ENCODE results near the gene PLEKHD1.
"Not testable (repeated sequence)": the region's sequence is repeated elsewhere in the genome, so short reads cannot be mapped to it uniquely, and the experiment has no call there.

PLEKHD1 gene

DNA sequence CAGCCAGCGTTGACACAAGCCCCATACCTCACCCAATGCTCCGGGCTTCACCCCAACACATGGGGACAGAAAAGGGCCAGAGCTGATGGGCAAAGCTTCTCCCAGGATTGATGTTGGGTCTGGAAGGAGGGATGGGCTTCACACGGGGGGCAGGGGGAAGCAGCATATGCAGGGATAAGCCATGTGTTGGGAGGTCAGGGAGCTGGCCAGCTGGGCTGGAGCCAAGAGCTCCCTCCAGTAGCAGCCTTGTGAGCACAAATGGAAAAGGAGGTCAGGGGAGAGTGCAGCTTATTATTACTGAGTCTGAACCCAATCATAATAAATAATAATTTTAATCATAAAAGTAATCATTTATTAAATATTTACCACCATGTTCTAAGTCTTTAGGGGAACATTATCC is 9.3 kb downstream of the PLEKHD1 start:
- no peak overlapping the region for H3K4me3 ChIP-seq (ENCODE audit: low read depth, low read length)
- DNase-seq (ENCODE audit: low read depth, low spot score) = no peak
- in situ Hi-C loops (cut with HindIII; ENCODE audit: low sequenced_read_pairs) = no loop called here
- TF ChIP-seq, protein P1, sequence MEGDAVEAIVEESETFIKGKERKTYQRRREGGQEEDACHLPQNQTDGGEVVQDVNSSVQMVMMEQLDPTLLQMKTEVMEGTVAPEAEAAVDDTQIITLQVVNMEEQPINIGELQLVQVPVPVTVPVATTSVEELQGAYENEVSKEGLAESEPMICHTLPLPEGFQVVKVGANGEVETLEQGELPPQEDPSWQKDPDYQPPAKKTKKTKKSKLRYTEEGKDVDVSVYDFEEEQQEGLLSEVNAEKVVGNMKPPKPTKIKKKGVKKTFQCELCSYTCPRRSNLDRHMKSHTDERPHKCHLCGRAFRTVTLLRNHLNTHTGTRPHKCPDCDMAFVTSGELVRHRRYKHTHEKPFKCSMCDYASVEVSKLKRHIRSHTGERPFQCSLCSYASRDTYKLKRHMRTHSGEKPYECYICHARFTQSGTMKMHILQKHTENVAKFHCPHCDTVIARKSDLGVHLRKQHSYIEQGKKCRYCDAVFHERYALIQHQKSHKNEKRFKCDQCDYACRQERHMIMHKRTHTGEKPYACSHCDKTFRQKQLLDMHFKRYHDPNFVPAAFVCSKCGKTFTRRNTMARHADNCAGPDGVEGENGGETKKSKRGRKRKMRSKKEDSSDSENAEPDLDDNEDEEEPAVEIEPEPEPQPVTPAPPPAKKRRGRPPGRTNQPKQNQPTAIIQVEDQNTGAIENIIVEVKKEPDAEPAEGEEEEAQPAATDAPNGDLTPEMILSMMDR (IDR thresholded peaks at IDR 0.05; ENCODE audit: low read depth, low read length) = no peak

DNA sequence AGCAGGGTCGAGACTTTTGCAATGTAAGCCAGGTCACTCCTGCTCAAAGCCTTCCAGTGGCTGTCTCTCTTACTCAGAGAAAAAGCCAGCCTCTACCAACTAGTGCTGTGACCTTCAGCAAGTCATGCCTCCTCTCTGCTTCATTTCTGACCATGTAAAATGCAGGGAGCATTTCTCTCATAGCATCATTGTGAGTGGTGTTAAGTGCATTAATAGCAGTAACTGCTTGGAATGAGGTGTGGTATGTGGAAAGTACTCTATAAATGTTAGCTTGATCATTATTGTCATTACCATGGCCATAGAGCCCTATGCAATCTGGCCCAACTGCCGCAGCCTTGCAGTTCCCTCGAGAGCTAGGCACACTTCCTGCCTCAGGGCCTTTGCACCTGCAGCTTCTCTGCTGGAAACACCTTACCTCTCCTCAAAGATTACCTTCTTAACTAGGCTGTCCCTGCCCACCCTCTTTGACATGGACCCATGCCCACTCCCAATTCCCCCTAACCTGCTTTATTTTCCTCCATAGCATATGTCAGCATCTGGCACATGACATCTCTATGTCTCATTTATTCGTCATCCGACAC is 10.9 kb downstream of the PLEKHD1 start:
- in situ Hi-C loops (cut with HindIII; ENCODE audit: low sequenced_read_pairs) = no loop called here
- H3K4me3 ChIP-seq (ENCODE audit: low read depth, low read length) = no peak overlapping the region
- DNase-seq (ENCODE audit: low read depth, low spot score) = no peak
- TF ChIP-seq, protein P1 (IDR thresholded peaks at IDR 0.05; ENCODE audit: low read depth, low read length) = no peak

DNA sequence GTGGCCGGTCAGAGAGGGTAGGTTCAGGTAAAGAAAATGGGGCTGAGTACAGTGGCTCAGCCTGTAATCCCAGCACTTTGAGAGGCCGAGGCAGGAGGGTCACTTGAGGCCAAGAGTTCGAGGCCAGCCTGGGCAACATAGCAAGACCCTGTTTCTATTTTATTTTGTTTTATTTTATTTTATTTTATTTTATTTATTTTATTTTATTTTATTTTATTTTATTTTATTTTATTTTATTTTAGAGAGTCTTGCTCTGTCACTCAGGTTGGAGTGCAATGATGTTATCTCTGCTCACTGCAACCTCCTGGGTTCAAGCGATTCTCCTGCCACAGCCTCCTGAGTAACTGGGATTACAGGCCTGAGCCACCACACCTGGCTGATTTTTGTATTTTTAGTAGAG is 13.3 kb downstream of the PLEKHD1 start:
- in situ Hi-C loops (cut with HindIII; ENCODE audit: low sequenced_read_pairs); DNase-seq (ENCODE audit: low read depth, low spot score); H3K4me3 ChIP-seq (ENCODE audit: low read depth, low read length): not testable (repeated sequence)

DNA sequence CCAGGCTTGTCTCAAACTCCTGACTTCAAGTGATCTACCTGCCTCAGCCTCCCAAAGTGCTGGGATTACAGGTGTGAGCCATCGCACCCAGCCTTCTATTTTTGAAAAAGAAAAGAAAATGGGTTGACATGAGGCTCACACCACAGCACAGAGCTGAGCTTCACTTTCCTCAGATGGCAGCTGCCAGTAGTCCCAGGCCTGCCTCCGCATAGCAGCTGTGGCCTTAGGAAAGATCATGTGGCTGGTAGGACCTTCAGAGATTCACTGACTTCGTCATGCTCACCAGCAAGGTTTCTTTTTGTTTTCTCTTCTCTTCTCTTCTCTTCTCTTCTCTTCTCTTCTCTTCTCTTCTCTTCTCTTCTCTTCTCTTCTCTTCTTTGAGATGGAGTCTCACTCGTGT is 13.8 kb downstream of the PLEKHD1 start:
- H3K4me3 ChIP-seq (ENCODE audit: low read depth, low read length); DNase-seq (ENCODE audit: low read depth, low spot score); in situ Hi-C loops (cut with HindIII; ENCODE audit: low sequenced_read_pairs): not testable (repeated sequence)

DNA sequence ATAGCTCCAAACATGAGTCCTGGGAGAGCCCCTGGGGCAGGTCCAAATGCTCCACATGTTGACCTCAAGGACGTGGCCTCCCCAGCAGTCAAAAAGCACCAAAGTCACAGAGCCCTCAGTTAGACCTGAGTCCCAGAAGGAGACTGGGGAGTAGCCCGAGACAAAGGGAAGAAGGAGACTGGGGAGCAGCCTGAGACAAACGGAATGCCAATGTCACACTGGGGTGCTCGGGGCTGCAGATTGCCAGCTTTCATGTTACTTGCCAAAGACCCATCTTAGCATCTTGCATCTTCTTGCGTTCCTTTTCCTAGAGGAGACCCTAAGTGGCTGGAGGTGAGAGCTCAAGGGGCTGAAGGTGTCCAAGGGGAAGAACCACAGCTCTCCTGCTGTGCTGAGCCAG is 14.9 kb downstream of the PLEKHD1 start:
- DNase-seq (ENCODE audit: low read depth, low spot score) = no peak
- TF ChIP-seq, protein P1 (IDR thresholded peaks at IDR 0.05; ENCODE audit: low read depth, low read length) = no peak
- in situ Hi-C loops (cut with HindIII; ENCODE audit: low sequenced_read_pairs) = no loop called here
- H3K4me3 ChIP-seq (ENCODE audit: low read depth, low read length) = no peak overlapping the region

DNA sequence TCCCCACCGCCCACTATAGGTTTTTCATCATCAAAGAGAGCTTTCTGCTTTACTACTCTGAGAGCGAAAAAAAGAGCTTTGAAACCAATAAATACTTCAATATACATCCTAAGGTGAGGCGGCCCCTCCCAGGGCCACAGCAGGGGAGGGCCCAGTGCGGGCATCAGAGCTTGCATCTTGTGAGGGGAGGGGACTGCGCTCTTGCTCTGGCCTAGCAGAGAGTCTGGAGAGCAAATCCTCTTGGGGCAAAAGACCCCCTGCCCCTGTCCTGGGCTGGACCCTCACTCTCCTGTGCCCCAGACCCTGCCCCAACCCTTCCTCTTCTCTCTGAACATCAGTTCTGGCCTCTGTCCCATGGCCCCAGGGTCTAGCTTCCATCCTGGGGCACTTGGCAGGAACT is 15.6 kb downstream of the PLEKHD1 start:
- no peak for DNase-seq (ENCODE audit: low read depth, low spot score)
- TF ChIP-seq, protein P1 (IDR thresholded peaks at IDR 0.05; ENCODE audit: low read depth, low read length) = no peak
- in situ Hi-C loops (cut with HindIII; ENCODE audit: low sequenced_read_pairs) = no loop called here
- no peak overlapping the region for H3K4me3 ChIP-seq (ENCODE audit: low read depth, low read length)

DNA sequence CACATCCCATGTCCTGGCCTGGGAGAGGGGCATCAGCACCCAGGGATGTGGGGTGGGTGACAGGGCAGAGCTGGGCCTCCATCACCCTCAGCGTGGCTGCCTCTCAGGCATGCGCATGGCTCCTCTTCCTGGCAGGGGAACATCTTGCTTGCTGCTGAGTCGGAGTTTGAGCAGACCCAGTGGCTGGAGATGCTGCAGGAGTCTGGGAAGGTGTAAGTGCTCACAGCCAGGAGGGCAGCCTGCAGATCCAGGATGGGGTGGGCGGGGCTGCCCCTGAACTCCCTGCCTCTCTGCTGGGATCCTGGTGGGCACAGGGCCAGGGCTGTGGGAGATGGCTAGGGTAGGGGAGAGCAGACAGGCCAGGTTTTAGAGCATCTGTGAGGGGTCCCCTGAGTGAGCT is 16.2 kb downstream of the PLEKHD1 start:
- in situ Hi-C loops (cut with HindIII; ENCODE audit: low sequenced_read_pairs) = no loop called here
- DNase-seq (ENCODE audit: low read depth, low spot score) = no peak

More for the DNA sequence above, 16.2 kb downstream of the PLEKHD1 start:
- TF ChIP-seq, protein P1 (IDR thresholded peaks at IDR 0.05; ENCODE audit: low read depth, low read length) = no peak
- H3K4me3 ChIP-seq (ENCODE audit: low read depth, low read length) = no peak overlapping the region
